Left lung (tissue), 10 donors: ENCODE data around the gene TMEM131L. TPM values are rescaled to one million over a fixed set of nuclear protein-coding genes. Genes with fewer than 3 reads are reported as not detected.

Source experiments
- ATAC-seq: fragments of 200-7000 bp; cut with Tn5 transposase; one replicate; pipeline ENCODE4 v1.9.1; 2020; ENCODE audit warnings: moderate library complexity
- DNase-seq, 4 donors: peaks; one replicate each; pipeline ENCODE4 v3.0.0-alpha.2; 2013 to 2020
- H3K27ac ChIP-seq, 2 donors: fragments of 200-600 bp; sonication (generic) in 1 of 2; one replicate each; pipeline versions ENCODE4 v1.5.0 to v1.8.0; 2020 to 2021
- H3K27me3 ChIP-seq, 2 donors: fragments of 200-600 bp; sonication (generic) in 1 of 2; one replicate each; pipeline versions ENCODE4 v1.5.0 to v1.8.0; 2020 to 2021
- H3K36me3 ChIP-seq, 2 donors: fragments of 200-600 bp; sonication (generic) in 1 of 2; one replicate each; pipeline versions ENCODE4 v1.5.0 to v1.8.0; 2020 to 2021
- H3K4me1 ChIP-seq, 2 donors: fragments of 200-600 bp; one replicate each; pipeline ENCODE4 v1.8.0; 2021
- H3K4me3 ChIP-seq, 2 donors: fragments of 200-600 bp; sonication (generic) in 1 of 2; one replicate each; pipeline versions ENCODE4 v1.5.0 to v1.8.0; 2020 to 2021; ENCODE audit warnings: mild to moderate bottlenecking in 1 of 2
- H3K9me3 ChIP-seq, 2 donors: fragments of 200-600 bp; sonication (generic) in 1 of 2; one replicate each; pipeline versions ENCODE4 v1.5.0 to v1.8.0; 2020 to 2021
- intact Hi-C, 2 donors: fragments of 100-400 bp; cut with DNase I; formaldehyde crosslinking; loops; one replicate each; pipeline versions ENCODE4 v1.11.2 to v1.14.2; 2022
- polyA plus RNA-seq, 6 donors: library from polyadenylated mRNA; unstranded; fragments of 120-200 nt; gene quantifications; one replicate each; pipeline ENCODE4 v1.2.1, GENCODE V29; 2013; ENCODE audit not compliant: insufficient read length in 6 of 6
- total RNA-seq, 2 donors: library from RNA; stranded (reverse); fragmentation: NEBNext Ultra II Directional; extraction: Animal tissue kit (Norgen Biotek cat#: 25700); gene quantifications; one replicate each; pipeline ENCODE4 v1.2.1, GENCODE V29; 2021
- TF ChIP-seq, protein P1 (sequence below), 2 donors: fragments of 200-600 bp; sonication (generic) in 1 of 2; IDR thresholded peaks; one replicate each; pipeline versions ENCODE4 v1.5.0 to v1.8.0; 2021; ENCODE audit warnings: antibody characterized with exemption in 2 of 2
- donor health status: DM: no; HTN: yes; CAD: no.
- donor health status: DM: no; HTN: no; CAD: no.

TMEM131L gene
- total and polyA plus RNA-seq, 8 donors, result 17.6 to 34.2 (median 30.4) TPM

DNA sequence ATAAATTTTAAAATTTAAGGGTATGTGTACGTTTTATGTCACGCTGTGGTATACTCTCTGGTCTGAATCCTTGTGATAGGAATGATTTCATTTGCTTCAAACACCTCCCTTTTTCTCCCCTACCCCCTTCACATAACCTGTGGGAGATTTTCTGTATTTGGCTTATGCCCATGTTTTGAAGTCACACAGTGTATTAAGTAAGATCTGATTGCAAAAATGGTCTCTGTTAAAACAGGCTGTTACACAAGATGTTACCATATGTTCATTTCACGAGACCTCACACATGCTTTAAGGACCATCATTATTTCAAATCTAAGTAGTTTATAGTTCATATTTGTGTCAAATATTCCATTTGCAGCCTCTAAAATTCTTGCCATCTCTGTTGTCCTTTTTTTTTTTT lies 63.5 kb downstream of the TMEM131L start:
- H3K9me3 ChIP-seq, result no peaks in the 10 kb centered on the region
- H3K4me1 ChIP-seq, result peaks cover 9 to 71% of the 10 kb centered on the region in 2 donors
- ATAC-seq (no peak), DNase-seq (peak in 2 of 4 donors; percentile 68 to 75)
- no peaks in the 10 kb centered on the region for H3K36me3 ChIP-seq
- H3K27me3 ChIP-seq, result no peaks in the 10 kb centered on the region
- intact Hi-C loops, result no loop called here
- peak overlapping the region in 1 of 2 donors; percentile 55 for H3K27ac ChIP-seq
- TF ChIP-seq, protein P1, sequence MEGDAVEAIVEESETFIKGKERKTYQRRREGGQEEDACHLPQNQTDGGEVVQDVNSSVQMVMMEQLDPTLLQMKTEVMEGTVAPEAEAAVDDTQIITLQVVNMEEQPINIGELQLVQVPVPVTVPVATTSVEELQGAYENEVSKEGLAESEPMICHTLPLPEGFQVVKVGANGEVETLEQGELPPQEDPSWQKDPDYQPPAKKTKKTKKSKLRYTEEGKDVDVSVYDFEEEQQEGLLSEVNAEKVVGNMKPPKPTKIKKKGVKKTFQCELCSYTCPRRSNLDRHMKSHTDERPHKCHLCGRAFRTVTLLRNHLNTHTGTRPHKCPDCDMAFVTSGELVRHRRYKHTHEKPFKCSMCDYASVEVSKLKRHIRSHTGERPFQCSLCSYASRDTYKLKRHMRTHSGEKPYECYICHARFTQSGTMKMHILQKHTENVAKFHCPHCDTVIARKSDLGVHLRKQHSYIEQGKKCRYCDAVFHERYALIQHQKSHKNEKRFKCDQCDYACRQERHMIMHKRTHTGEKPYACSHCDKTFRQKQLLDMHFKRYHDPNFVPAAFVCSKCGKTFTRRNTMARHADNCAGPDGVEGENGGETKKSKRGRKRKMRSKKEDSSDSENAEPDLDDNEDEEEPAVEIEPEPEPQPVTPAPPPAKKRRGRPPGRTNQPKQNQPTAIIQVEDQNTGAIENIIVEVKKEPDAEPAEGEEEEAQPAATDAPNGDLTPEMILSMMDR (IDR thresholded peaks at IDR 0.05), result no peak
- H3K4me3 ChIP-seq, result no peak overlapping the region

DNA sequence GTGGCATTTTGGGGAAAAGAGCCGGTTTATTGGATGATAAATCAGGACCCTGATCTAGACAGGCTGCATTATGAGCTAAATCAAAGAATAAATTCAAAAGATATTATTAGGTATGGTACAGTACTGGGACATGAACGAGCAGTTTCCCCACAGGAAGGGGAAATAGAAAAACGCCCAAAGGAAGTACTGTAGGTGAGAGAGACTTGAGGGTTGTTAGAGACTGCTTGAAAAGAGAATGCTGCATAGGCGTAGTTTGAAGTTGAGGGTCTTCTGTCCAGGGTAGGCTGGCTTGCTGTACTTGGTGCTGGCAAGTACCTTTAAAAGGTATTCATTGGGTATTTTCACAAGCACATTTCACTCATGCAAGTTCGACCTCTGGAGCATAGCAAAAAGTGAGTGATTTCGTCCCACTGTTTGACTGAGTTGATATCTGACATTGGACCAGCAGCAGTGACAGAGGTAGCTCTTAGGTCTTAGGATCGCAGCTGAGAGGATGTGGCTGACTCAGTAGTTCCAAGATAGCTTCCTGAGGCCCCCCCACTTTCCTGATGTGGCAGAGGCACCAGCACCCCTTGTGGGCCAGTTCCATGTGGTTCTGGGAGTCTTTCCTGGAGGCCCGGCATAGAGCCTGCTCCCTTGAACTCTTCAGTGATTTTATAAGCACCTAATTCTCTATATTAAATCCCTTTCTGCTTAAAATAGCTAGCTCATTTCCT lies 64.3 kb downstream of the TMEM131L start:
- peak; percentile 26 for ATAC-seq
- Histone ChIP-seq H3K4me3 (no peak overlapping the region), H3K4me1 (peaks cover 9 to 69% of the 10 kb centered on the region in 2 donors), H3K27me3 (no peaks in the 10 kb centered on the region), H3K27ac (peak overlapping the region in 1 of 2 donors; percentile 55), H3K36me3 (no peaks in the 10 kb centered on the region), H3K9me3 (no peaks in the 10 kb centered on the region)
- TF ChIP-seq, protein P1 (IDR thresholded peaks at IDR 0.05), result no peak
- no peak for DNase-seq
- intact Hi-C loops, result no loop called here

DNA sequence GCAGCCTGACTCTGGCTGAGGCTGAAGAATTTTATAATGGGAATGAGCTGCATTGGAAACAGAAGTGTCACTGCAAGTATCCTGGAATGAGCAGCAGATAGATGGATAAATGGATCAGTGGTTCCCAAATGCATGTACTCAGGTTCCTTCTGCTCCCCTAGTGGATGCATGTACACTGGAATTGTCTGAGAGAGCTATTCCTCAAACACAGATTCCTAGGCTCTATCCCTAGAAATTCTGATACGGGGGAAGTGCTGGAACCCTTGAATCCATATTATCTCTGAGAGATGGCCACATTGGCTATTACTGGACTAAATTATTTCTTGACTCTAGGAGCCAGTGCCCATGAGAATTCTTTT lies 64.8 kb downstream of the TMEM131L start:
- Histone ChIP-seq H3K36me3 (no peaks in the 10 kb centered on the region), H3K4me3 (no peak overlapping the region), H3K4me1 (peaks cover 9 to 70% of the 10 kb centered on the region in 2 donors), H3K9me3 (no peaks in the 10 kb centered on the region), H3K27me3 (no peaks in the 10 kb centered on the region), H3K27ac (peak overlapping the region in 1 of 2 donors; percentile 55)
- intact Hi-C loops, result no loop called here
- DNase-seq (no peak), ATAC-seq (no peak)
- TF ChIP-seq, protein P1 (IDR thresholded peaks at IDR 0.05), result no peak

DNA sequence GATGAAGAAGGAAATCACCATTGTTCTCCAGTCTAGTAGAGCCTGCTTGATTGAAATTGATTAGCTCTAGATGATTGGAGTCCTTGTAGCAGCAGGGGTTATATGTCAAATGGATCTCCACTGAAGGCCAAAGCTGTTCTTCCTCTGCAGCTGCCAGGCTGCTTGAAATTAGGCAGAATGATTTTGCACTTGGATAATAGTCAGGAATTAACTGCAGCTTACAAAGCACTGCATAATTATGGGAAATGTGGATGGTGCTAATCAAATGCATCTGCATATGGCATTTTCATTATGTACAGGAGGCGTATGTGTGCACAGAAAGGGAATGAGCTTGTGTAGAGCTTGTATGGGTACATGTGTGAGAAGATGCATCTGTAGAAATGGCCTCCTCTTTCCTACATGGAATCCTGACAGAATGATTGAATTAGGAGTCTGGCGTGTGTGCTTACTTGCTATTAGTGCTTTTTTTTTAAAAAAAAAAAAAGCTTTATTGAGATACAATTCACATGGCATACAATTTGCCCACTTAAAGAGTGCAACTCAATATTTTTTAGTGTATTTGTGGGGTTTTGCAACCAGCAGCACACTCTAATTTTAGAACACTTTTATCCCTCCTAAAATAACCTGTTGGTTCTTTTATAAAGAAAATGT lies 65.9 kb downstream of the TMEM131L start:
- TF ChIP-seq, protein P1 (IDR thresholded peaks at IDR 0.05), result no peak
- H3K27me3 ChIP-seq, result no peaks in the 10 kb centered on the region
- no peaks in the 10 kb centered on the region for H3K36me3 ChIP-seq
- peaks cover 9 to 59% of the 10 kb centered on the region in 2 donors for H3K4me1 ChIP-seq
- intact Hi-C loops, result no loop called here
- no peak overlapping the region for H3K4me3 ChIP-seq
- DNase-seq (no peak), ATAC-seq (no peak)
- no peaks in the 10 kb centered on the region for H3K9me3 ChIP-seq
- H3K27ac ChIP-seq, result peak overlapping the region in 1 of 2 donors; percentile 55

DNA sequence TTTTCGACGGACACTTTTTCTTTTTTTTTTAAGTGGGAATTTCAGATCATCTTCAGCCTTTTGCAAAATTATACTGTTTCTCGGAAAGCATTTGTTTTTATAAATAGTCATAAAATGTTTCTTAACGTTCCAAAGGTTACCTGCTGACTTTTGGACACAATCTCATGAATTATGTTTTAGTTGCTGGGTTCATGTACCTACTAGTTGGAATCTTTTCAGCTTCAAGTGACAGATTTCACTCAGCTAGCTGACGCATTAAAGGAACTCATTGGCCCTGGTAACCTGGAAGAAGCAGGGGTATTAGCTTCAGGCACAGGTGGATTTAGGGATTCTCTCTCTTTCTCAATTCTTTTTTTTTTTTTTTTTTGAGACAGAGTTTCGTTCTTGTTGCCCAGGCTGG lies 66.5 kb downstream of the TMEM131L start:
- DNase-seq (no peak), ATAC-seq (no peak)
- Histone ChIP-seq H3K9me3 (no peaks in the 10 kb centered on the region), H3K27ac (peak overlapping the region in 1 of 2 donors; percentile 55), H3K36me3 (no peaks in the 10 kb centered on the region), H3K27me3 (no peaks in the 10 kb centered on the region), H3K4me1 (peaks cover 9 to 54% of the 10 kb centered on the region in 2 donors), H3K4me3 (no peak overlapping the region)
- TF ChIP-seq, protein P1 (IDR thresholded peaks at IDR 0.05), result no peak
- intact Hi-C loops, result no loop called here
